HG03159 (cell line): ENCODE measurements around the gene MIR17HG.
A peak's percentile ranks its signal among the peaks of the same experiment; 100 is the strongest.

Experiments
- ATAC-seq: cut with Tn5 transposase; IDR thresholded peaks from one replicate; pipeline ENCODE4 v1.9.1; 2021; ENCODE audit warnings: mild to moderate bottlenecking, moderate library complexity; ENCODE audit not compliant: unreplicated experiment

The MIR17HG gene

GRCh38 chr13:91368101-91368500 is 20.6 kb downstream of the MIR17HG start:
- peak; percentile 48 for ATAC-seq

- ATAC-seq, result no peak
Measured at GRCh38 chr13:91368676-91369440, 21.4 kb downstream of the MIR17HG start.

- no peak for ATAC-seq
Measured at GRCh38 chr13:91369441-91369831, 21.9 kb downstream of the MIR17HG start.

GRCh38 chr13:91370501-91370900 is 23.0 kb downstream of the MIR17HG start:
- no peak for ATAC-seq

GRCh38 chr13:91372911-91373310 is 25.4 kb downstream of the MIR17HG start:
- ATAC-seq, result no peak

GRCh38 chr13:91375116-91375729 is 27.7 kb downstream of the MIR17HG start:
- peak; percentile 97 for ATAC-seq

- no peak for ATAC-seq
Measured at GRCh38 chr13:91381371-91381770, 33.9 kb downstream of the MIR17HG start.

GRCh38 chr13:91383836-91384235 is 36.3 kb downstream of the MIR17HG start:
- no peak for ATAC-seq

GRCh38 chr13:91384896-91385295 is 37.4 kb downstream of the MIR17HG start:
- no peak for ATAC-seq

GRCh38 chr13:91389186-91389585 is 41.7 kb downstream of the MIR17HG start:
- no peak for ATAC-seq

- ATAC-seq, result no peak
Measured at GRCh38 chr13:91397595-91397994, 50.1 kb downstream of the MIR17HG start.

- ATAC-seq, result peak; percentile 96
Measured at GRCh38 chr13:91398413-91399188, 51.1 kb downstream of the MIR17HG start, which contains the start of gene GPC5. GPC5 (plus strand) TSS chr13:91398621.

GRCh38 chr13:91399189-91400062 is 51.9 kb downstream of the MIR17HG start:
- ATAC-seq, result peak; percentile 3

- no peak for ATAC-seq
Measured at GRCh38 chr13:91400063-91400399, 52.5 kb downstream of the MIR17HG start.

- ATAC-seq, result no peak
Measured at GRCh38 chr13:91400671-91401070, 53.2 kb downstream of the MIR17HG start.

- no peak for ATAC-seq
Measured at GRCh38 chr13:91401920-91402319, 54.4 kb downstream of the MIR17HG start.
